IMR-90 (cell line): ENCODE data around the gene FAR2. TPM values are rescaled to one million over a fixed set of nuclear protein-coding genes. Genes with fewer than 3 reads are reported as not detected.

Experiments
- ATAC-seq: fragments of 200-7000 bp; cut with Tn5 transposase; 2 replicates; pipeline ENCODE4 v1.9.1; 2020; ENCODE audit warnings: low read depth, mild to moderate bottlenecking, moderate library complexity
- BruUV-seq: library from RNA; stranded (reverse); fragments of 400-500 nt; replicated peaks from 2 replicates; lab custom pipeline; 2021; lab: Mats Ljungman, UMichigan
- CTCF ChIA-PET: fragments of 300-600 bp; formaldehyde crosslinking; extraction: SDS; loops from one replicate; lab custom pipeline; 2021; ENCODE audit warnings: antibody characterized with exemption; lab: Yijun Ruan, JAX
- POLR2A ChIA-PET: fragments of 300-600 bp; sonication (Branson Sonifier 250); formaldehyde crosslinking; loops from one replicate; lab custom pipeline; 2022; ENCODE audit warnings: antibody characterized with exemption; ENCODE audit not compliant: unreplicated experiment; lab: Charles Lee
- DNase-seq: peaks from one replicate; pipeline ENCODE4 v3.0.0; 2013
- H2AFZ ChIP-seq: replicated peaks from 2 replicates; pipeline ENCODE3; 2013; ENCODE audit warnings: low read length, mild to moderate bottlenecking; ENCODE audit not compliant: poor library complexity
- H2AK5ac ChIP-seq: 2 replicates; pipeline ENCODE4 v1.6.1; 2013; ENCODE audit warnings: low read depth, low read length, inconsistent platforms
- H2AK9ac ChIP-seq: replicated peaks from 2 replicates; pipeline ENCODE3; 2013; ENCODE audit warnings: mild to moderate bottlenecking, low read depth, low read length, moderate library complexity; ENCODE audit not compliant: poor library complexity
- H2BK120ac ChIP-seq: 2 replicates; pipeline ENCODE4 v1.6.1; 2013; ENCODE audit warnings: low read depth, low read length, inconsistent platforms
- H2BK15ac ChIP-seq: 3 replicates; pipeline ENCODE4 v1.6.1; 2013; ENCODE audit warnings: low read depth, low read length, inconsistent platforms
- H2BK20ac ChIP-seq: 2 replicates; pipeline ENCODE4 v1.6.1; 2013; ENCODE audit warnings: low read depth, mild to moderate bottlenecking, inconsistent platforms, low read length, moderate library complexity
- H2BK5ac ChIP-seq: 2 replicates; pipeline ENCODE4 v1.6.1; 2013; ENCODE audit warnings: mild to moderate bottlenecking, low read depth, low read length, inconsistent platforms; ENCODE audit not compliant: poor library complexity, severe bottlenecking
- H3K14ac ChIP-seq: replicated peaks from 2 replicates; pipeline ENCODE4 v1.6.1; 2013; ENCODE audit warnings: low read depth, low read length, inconsistent platforms
- H3K18ac ChIP-seq: 2 replicates; pipeline ENCODE4 v1.6.1; 2013; ENCODE audit warnings: low read depth, low read length, control low read depth
- H3K23ac ChIP-seq: 2 replicates; pipeline ENCODE4 v1.6.1; 2013; ENCODE audit warnings: low read depth, low read length, inconsistent platforms
- H3K27ac ChIP-seq: 2 replicates; pipeline ENCODE4 v1.5.1; 2013; ENCODE audit warnings: mild to moderate bottlenecking, control low read depth, low read length; ENCODE audit not compliant: insufficient read depth
- H3K27me3 ChIP-seq: 2 replicates; pipeline ENCODE4 v1.6.1; 2013; ENCODE audit warnings: low read length; ENCODE audit not compliant: control insufficient read depth, insufficient read depth
- H3K36me3 ChIP-seq: 2 replicates; pipeline ENCODE4 v1.6.1; 2013; ENCODE audit warnings: low read length, mixed read lengths; ENCODE audit not compliant: control insufficient read depth, insufficient read depth
- H3K4ac ChIP-seq: 2 replicates; pipeline ENCODE4 v1.6.1; 2013; ENCODE audit warnings: low read depth, low read length, inconsistent platforms
- H3K4me1 ChIP-seq: 2 replicates; pipeline ENCODE4 v1.6.1; 2013; ENCODE audit warnings: low read length, mixed read lengths; ENCODE audit not compliant: control insufficient read depth, insufficient read depth
- H3K4me2 ChIP-seq: 2 replicates; pipeline ENCODE4 v1.6.1; 2013; ENCODE audit warnings: low read depth, mild to moderate bottlenecking, control low read depth, low read length, moderate library complexity
- H3K4me3 ChIP-seq: 2 replicates; pipeline ENCODE4 v1.5.1; 2013; ENCODE audit warnings: low read depth, mild to moderate bottlenecking, control low read depth, low read length, moderate library complexity; ENCODE audit not compliant: insufficient read depth
- H3K56ac ChIP-seq: 2 replicates; pipeline ENCODE4 v1.6.1; 2013; ENCODE audit warnings: low read length, inconsistent platforms; ENCODE audit not compliant: insufficient read depth; ENCODE audit errors: extremely low read depth
- H3K79me1 ChIP-seq, 2 experiments: 2 replicates each; pipeline ENCODE4 v1.6.1; 2013; ENCODE audit warnings: low read length in 2 of 2, inconsistent platforms in 1 of 2, low read depth in 1 of 2
- H3K9ac ChIP-seq: 2 replicates; pipeline ENCODE4 v1.6.1; 2013; ENCODE audit warnings: low read depth, low read length, control low read depth
- H3K9me1 ChIP-seq: 2 replicates; pipeline ENCODE4 v1.6.1; 2013; ENCODE audit warnings: low read length, inconsistent platforms; ENCODE audit not compliant: insufficient read depth
- H3K9me3 ChIP-seq: 2 replicates; pipeline ENCODE4 v1.6.1; 2013; ENCODE audit warnings: low read length; ENCODE audit not compliant: control insufficient read depth, insufficient read depth
- H4K20me1 ChIP-seq: 2 replicates; pipeline ENCODE4 v1.6.1; 2013; ENCODE audit warnings: low read length, inconsistent platforms; ENCODE audit not compliant: insufficient read depth
- H4K5ac ChIP-seq: 2 replicates; pipeline ENCODE4 v1.6.1; 2013; ENCODE audit warnings: mild to moderate bottlenecking, low read depth, low read length, control low read depth
- H4K8ac ChIP-seq, 2 experiments: 2 replicates each; pipeline ENCODE4 v1.6.1; 2013; ENCODE audit warnings: low read depth in 2 of 2, low read length in 2 of 2, control low read depth in 1 of 2, inconsistent platforms in 1 of 2
- H4K91ac ChIP-seq: 2 replicates; pipeline ENCODE4 v1.6.1; 2013; ENCODE audit warnings: low read depth, low read length, inconsistent platforms; ENCODE audit not compliant: insufficient read depth
- BHLHE40 ChIP-seq: fragments of 150-350 bp; IDR thresholded peaks from 2 replicates; pipeline ENCODE4 v1.6.1; 2016; ENCODE audit warnings: mild to moderate bottlenecking, low read depth, low read length
- CHD1 ChIP-seq: IDR thresholded peaks from 2 replicates; pipeline ENCODE4 v1.6.1; 2012; ENCODE audit warnings: low read depth, low read length, improper control_type of control experiment
- CTCF ChIP-seq: conservative IDR thresholded peaks from 2 replicates; pipeline ENCODE4 v1.5.1; 2012; ENCODE audit warnings: mild to moderate bottlenecking, low read depth, low read length, improper control_type of control experiment
- MAZ ChIP-seq: IDR thresholded peaks from 2 replicates; pipeline ENCODE4 v1.6.1; 2012; ENCODE audit warnings: low read depth, mild to moderate bottlenecking, low read length, improper control_type of control experiment, moderate library complexity, borderline replicate concordance
- WGBS, 2 experiments: methylation state at CpG; one replicate each; pipeline versions ENCODE4 v1.1.5 to v1.1.7; 2013; ENCODE audit warnings: missing lambda C conversion rate in 2 of 2; ENCODE audit not compliant: insufficient read length in 1 of 2; ENCODE audit errors: extremely low coverage in 2 of 2; 5-methylcytosine and 5-hydroxymethylcytosine counted together
- dilution Hi-C: fragments of 300-500 bp; cut with HindIII; formaldehyde crosslinking; loops from one replicate; pipeline ENCODE4 v1.14.3; 2018; ENCODE audit warnings: low sequenced_read_pairs; ENCODE audit not compliant: unreplicated experiment
- in situ Hi-C: fragments of 300-500 bp; cut with MboI; formaldehyde crosslinking; loops from 3 replicates; pipeline ENCODE4 v1.14.3; 2019; ENCODE audit warnings: low sequenced_read_pairs, inconsistent platforms, mixed read lengths
- intact Hi-C: fragments of 100-400 bp; cut with micrococcal nuclease; formaldehyde crosslinking; loops from 2 replicates; pipeline ENCODE4 v1.10.0; 2022
- polyA plus RNA-seq, 3 experiments: library from polyadenylated mRNA; depleted of rRNA; stranded (reverse); fragments of >200 nt; gene quantifications; 2 replicates each; pipeline ENCODE4 v1.2.3, GENCODE V29; 2012; ENCODE audit warnings: low replicate concordance in 1 of 3
- total RNA-seq: library from RNA; depleted of rRNA; stranded (reverse); fragments of >200 nt; gene quantifications from 2 replicates; pipeline ENCODE4 v1.2.3, GENCODE V29; 2012

FAR2 gene
- total and polyA plus RNA-seq, 2 of the 4 experiments (the other 2 are of a cell fraction), result 1.1 to 2.0 TPM

DNA sequence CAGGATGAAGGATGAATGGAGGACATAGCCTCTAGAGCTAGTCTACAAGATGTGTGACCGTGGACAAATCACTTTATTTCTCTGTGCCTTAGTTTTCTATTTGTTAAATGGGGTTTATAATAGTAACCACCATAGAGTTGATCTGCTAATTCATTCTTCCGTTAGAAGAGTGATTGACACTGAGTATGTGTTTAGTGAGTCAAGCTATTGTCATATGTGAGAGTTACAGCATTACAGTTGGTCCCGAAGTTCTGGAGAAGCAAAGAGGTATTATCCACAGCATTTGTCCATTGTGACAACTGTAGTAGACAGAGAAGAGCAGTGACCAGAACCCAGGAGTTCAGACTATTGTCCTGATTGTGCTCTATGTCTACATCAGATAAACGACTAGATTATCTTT, 14.1 kb downstream of the FAR2 start:
- peaks cover 7% of the 10 kb centered on the region for H3K4me1 ChIP-seq
- H3K4me3 ChIP-seq, result no peak overlapping the region
- H3K27me3 ChIP-seq, result no peaks in the 10 kb centered on the region
- no peak overlapping the region for H3K4ac ChIP-seq
- no peak for TF ChIP-seq CTCF
- TF ChIP-seq BHLHE40, result no peak
- TF ChIP-seq CHD1, result no peak
- no peak for TF ChIP-seq MAZ
- intact Hi-C loops (no loop called here), in situ Hi-C loops (no loop called here), dilution Hi-C loops (no loop called here)
- no peak overlapping the region for H4K8ac ChIP-seq
- H2BK15ac ChIP-seq, result no peak overlapping the region
- WGBS, 2 experiments, result no CpG with 5 or more reads among the region's 4 CpGs
- H3K27ac ChIP-seq, result no peak overlapping the region
- H4K91ac ChIP-seq, result no peak overlapping the region
- H3K36me3 ChIP-seq, result no peaks in the 10 kb centered on the region
- H3K9ac ChIP-seq, result no peak overlapping the region
- H2AFZ ChIP-seq, result no peak overlapping the region
- no peaks in the 10 kb centered on the region for H3K9me3 ChIP-seq
- H4K20me1 ChIP-seq, result no peaks in the 10 kb centered on the region
- no peak overlapping the region for H2AK5ac ChIP-seq
- no peak overlapping the region for H2AK9ac ChIP-seq
- no peak overlapping the region for H2BK20ac ChIP-seq
- no peak for DNase-seq
- H4K5ac ChIP-seq, result no peak overlapping the region
- no peak for ATAC-seq
- H3K14ac ChIP-seq, result no peak overlapping the region
- no peak overlapping the region for H3K18ac ChIP-seq
- H3K9me1 ChIP-seq, result peaks cover 6% of the 10 kb centered on the region
- no peak overlapping the region for H3K23ac ChIP-seq
- ChIA-PET POLR2A (no interaction called here), CTCF (no interaction called here)
- no peak overlapping the region for H3K4me2 ChIP-seq
- H3K56ac ChIP-seq, result no peak overlapping the region
- H3K79me1 ChIP-seq, result no peaks in the 10 kb centered on the region
- H2BK5ac ChIP-seq, result no peak overlapping the region
- H2BK120ac ChIP-seq, result no peak overlapping the region
- BruUV-seq, result no TSS peak
